Neural progenitor cell (in vitro differentiated cells): ENCODE measurements around the gene RUSC1.

ENCODE experiments used
- EZH2phosphoT487 ChIP-seq: fragments of 200-600 bp; sonication (generic); IDR thresholded peaks from 2 replicates; pipeline ENCODE4 v1.6.1; 2017; ENCODE audit warnings: antibody characterized with exemption
- TF ChIP-seq, protein P1 (sequence below): fragments of 200-600 bp; sonication (generic); IDR thresholded peaks from 2 replicates; pipeline ENCODE4 v1.5.1; 2017; ENCODE audit warnings: antibody characterized with exemption, mild to moderate bottlenecking

- TF ChIP-seq, protein P1, sequence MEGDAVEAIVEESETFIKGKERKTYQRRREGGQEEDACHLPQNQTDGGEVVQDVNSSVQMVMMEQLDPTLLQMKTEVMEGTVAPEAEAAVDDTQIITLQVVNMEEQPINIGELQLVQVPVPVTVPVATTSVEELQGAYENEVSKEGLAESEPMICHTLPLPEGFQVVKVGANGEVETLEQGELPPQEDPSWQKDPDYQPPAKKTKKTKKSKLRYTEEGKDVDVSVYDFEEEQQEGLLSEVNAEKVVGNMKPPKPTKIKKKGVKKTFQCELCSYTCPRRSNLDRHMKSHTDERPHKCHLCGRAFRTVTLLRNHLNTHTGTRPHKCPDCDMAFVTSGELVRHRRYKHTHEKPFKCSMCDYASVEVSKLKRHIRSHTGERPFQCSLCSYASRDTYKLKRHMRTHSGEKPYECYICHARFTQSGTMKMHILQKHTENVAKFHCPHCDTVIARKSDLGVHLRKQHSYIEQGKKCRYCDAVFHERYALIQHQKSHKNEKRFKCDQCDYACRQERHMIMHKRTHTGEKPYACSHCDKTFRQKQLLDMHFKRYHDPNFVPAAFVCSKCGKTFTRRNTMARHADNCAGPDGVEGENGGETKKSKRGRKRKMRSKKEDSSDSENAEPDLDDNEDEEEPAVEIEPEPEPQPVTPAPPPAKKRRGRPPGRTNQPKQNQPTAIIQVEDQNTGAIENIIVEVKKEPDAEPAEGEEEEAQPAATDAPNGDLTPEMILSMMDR: no peak
- TF ChIP-seq EZH2phosphoT487: no peak
Observed at GRCh38 chr1:155309423-155310021, 11.2 kb upstream of the RUSC1 start.
